Fibroblast of lung (primary cell): ENCODE measurements around the gene LTBP1. TPM values are rescaled to one million over a fixed set of nuclear protein-coding genes. Genes with fewer than 3 reads are reported as not detected.

ENCODE experiments used
- DNase-seq, 2 donors: peaks; one replicate each; pipeline versions ENCODE4 v3.0.0 to v3.0.0-alpha.2; 2010; ENCODE audit warnings: low read depth in 2 of 2
- H2AFZ ChIP-seq: 2 replicates; pipeline ENCODE4 v1.5.1; 2012; ENCODE audit warnings: low read length, control low read depth, inconsistent platforms
- H3K27ac ChIP-seq: 2 replicates; pipeline ENCODE4 v1.5.1; 2011; ENCODE audit warnings: low read length, control low read depth; ENCODE audit not compliant: insufficient read depth
- H3K27me3 ChIP-seq: 2 replicates; pipeline ENCODE4 v1.5.1; 2011; ENCODE audit warnings: mild to moderate bottlenecking, low read length; ENCODE audit not compliant: control insufficient read depth, insufficient read depth
- H3K36me3 ChIP-seq: 2 replicates; pipeline ENCODE4 v1.5.1; 2011; ENCODE audit warnings: low read length; ENCODE audit not compliant: control insufficient read depth, insufficient read depth
- H3K4me1 ChIP-seq: 2 replicates; pipeline ENCODE4 v1.5.1; 2011; ENCODE audit warnings: low read length; ENCODE audit not compliant: control insufficient read depth, insufficient read depth; ENCODE audit errors: extremely low read depth
- H3K4me2 ChIP-seq: 2 replicates; pipeline ENCODE4 v1.5.1; 2011; ENCODE audit warnings: low read length, control low read depth; ENCODE audit not compliant: insufficient read depth; ENCODE audit errors: extremely low read depth
- H3K4me3 ChIP-seq, 4 experiments: fragments of 200-600 bp in 1 of 4; sonication (generic) in 1 of 4; replicated peaks in 1 of 4; 2 replicates each; pipeline ENCODE4 v1.5.1; 2011 to 2016; ENCODE audit warnings: low read length in 4 of 4, low read depth in 3 of 4, mild to moderate bottlenecking in 3 of 4, control low read depth in 2 of 4, inconsistent platforms in 1 of 4, mixed read lengths in 1 of 4; ENCODE audit not compliant: insufficient read depth in 1 of 4; ENCODE audit errors: control extremely low read depth in 1 of 4
- H3K79me2 ChIP-seq: 2 replicates; pipeline ENCODE4 v1.5.1; 2012; ENCODE audit warnings: mild to moderate bottlenecking, low read length, inconsistent platforms; ENCODE audit not compliant: control insufficient read depth, insufficient read depth
- H3K9ac ChIP-seq: 2 replicates; pipeline ENCODE4 v1.5.1; 2011; ENCODE audit warnings: mild to moderate bottlenecking, low read length, control low read depth; ENCODE audit not compliant: insufficient read depth
- H3K9me3 ChIP-seq: 2 replicates; pipeline ENCODE4 v1.5.1; 2012; ENCODE audit warnings: low read depth, low read length; ENCODE audit not compliant: control insufficient read depth, insufficient read depth
- H4K20me1 ChIP-seq: 2 replicates; pipeline ENCODE4 v1.5.1; 2011; ENCODE audit warnings: low read length; ENCODE audit not compliant: control insufficient read depth, insufficient read depth; ENCODE audit errors: extremely low read depth
- CTCF ChIP-seq, 2 donors: IDR thresholded peaks in 1 of 2; conservative IDR thresholded peaks in 1 of 2; 1 replicate in 1 of 2; 2 replicates in 1 of 2; pipeline ENCODE4 v1.5.1; 2011 to 2012; ENCODE audit warnings: low read length in 2 of 2, control low read depth in 1 of 2, inconsistent platforms in 1 of 2, low read depth in 1 of 2, mild to moderate bottlenecking in 1 of 2
- EZH2 ChIP-seq: IDR thresholded peaks from 2 replicates; pipeline ENCODE4 v1.5.1; 2012; ENCODE audit warnings: low read length, control low read depth, mild to moderate bottlenecking; ENCODE audit errors: missing control alignments
- polyA plus RNA-seq, 2 donors: library from polyadenylated mRNA; depleted of rRNA in 1 of 2; stranded (reverse) in 1 of 2; unstranded in 1 of 2; fragments of >200 nt; gene quantifications; 2 replicates each; pipeline ENCODE4 v1.2.1, GENCODE V29; 2011 to 2012; ENCODE audit warnings: missing spikeins in 1 of 2
- total RNA-seq: library from RNA; depleted of rRNA; stranded (reverse); fragments of >200 nt; gene quantifications from 2 replicates; pipeline ENCODE4 v1.2.1, GENCODE V29; 2014

The LTBP1 gene
- total and polyA plus RNA-seq, 2 donors (not counting 1 experiment from before 2014, with no cell fraction given): 254 to 324 TPM

- Histone ChIP-seq H3K36me3 (no peaks in the 10 kb centered on the region), H3K9me3 (no peaks in the 10 kb centered on the region), H3K4me3 (no peak overlapping the region), H3K27me3 (no peaks in the 10 kb centered on the region), H3K9ac (no peak overlapping the region), H3K4me1 (no peaks in the 10 kb centered on the region), H3K27ac (no peak overlapping the region), H3K79me2 (no peaks in the 10 kb centered on the region), H3K4me2 (no peak overlapping the region), H2AFZ (no peak overlapping the region), H4K20me1 (no peaks in the 10 kb centered on the region)
- DNase-seq: no peak
- no peak for TF ChIP-seq EZH2
- no peak for TF ChIP-seq CTCF (conservative IDR thresholded peaks at IDR 0.05 in 1 of 2, IDR thresholded peaks at IDR 0.05 in 1 of 2; ENCODE audit: low read depth in 1 of 2, low read length in 2 of 2)
Measured at GRCh38 chr2:33058716-33059470, 112.1 kb downstream of the LTBP1 start.

- Histone ChIP-seq H2AFZ (no peak overlapping the region), H3K9ac (no peak overlapping the region)
Measured at GRCh38 chr2:33059471-33060156, 112.9 kb downstream of the LTBP1 start.

More at GRCh38 chr2:33059471-33060156, 112.9 kb downstream of the LTBP1 start:
- peak in 1 of 2 donors; percentile 43 for DNase-seq
- H4K20me1 ChIP-seq: no peaks in the 10 kb centered on the region
- no peaks in the 10 kb centered on the region for H3K79me2 ChIP-seq
- H3K36me3 ChIP-seq: no peaks in the 10 kb centered on the region
- TF ChIP-seq CTCF (conservative IDR thresholded peaks at IDR 0.05 in 1 of 2, IDR thresholded peaks at IDR 0.05 in 1 of 2; ENCODE audit: low read depth in 1 of 2, low read length in 2 of 2): no peak
- no peak for TF ChIP-seq EZH2
- no peaks in the 10 kb centered on the region for H3K9me3 ChIP-seq
- no peaks in the 10 kb centered on the region for H3K4me1 ChIP-seq
- no peak overlapping the region for H3K4me2 ChIP-seq
- no peaks in the 10 kb centered on the region for H3K27me3 ChIP-seq
- H3K4me3 ChIP-seq: no peak overlapping the region
- no peak overlapping the region for H3K27ac ChIP-seq
